K562 (cell line): ENCODE measurements around the gene DTX1. TPM values are rescaled to one million over a fixed set of nuclear protein-coding genes. Genes with fewer than 3 reads are reported as not detected.

Experiments used
- CCNT2 ChIP-seq: IDR thresholded peaks from 2 replicates; pipeline ENCODE4 v1.6.1; 2011; ENCODE audit warnings: borderline replicate concordance, low read depth, mild to moderate bottlenecking, moderate library complexity, mixed read lengths, low read length; ENCODE audit not compliant: insufficient read length; ENCODE audit errors: extremely low read depth
- CREM ChIP-seq: IDR thresholded peaks from 2 replicates; pipeline ENCODE4 v1.6.1; 2014; ENCODE audit warnings: antibody characterized with exemption, low read depth
- E2F4 ChIP-seq: sonication (generic); formaldehyde crosslinking; IDR thresholded peaks from 2 replicates; pipeline ENCODE4 v1.8.0; 2022; ENCODE audit warnings: mild to moderate bottlenecking, low read depth, missing genetic modification reagents
- GTF2E2 ChIP-seq: fragments of 200-800 bp; sonication (Bioruptor generic); IDR thresholded peaks from 2 replicates; pipeline ENCODE4 v1.6.1; 2016; ENCODE audit warnings: missing genetic modification characterization, missing compliant biosample characterization
- HBP1 ChIP-seq: fragments of 450-650 bp; formaldehyde crosslinking; IDR thresholded peaks from 2 replicates; pipeline ENCODE4 v1.4.0; 2022; ENCODE audit warnings: missing genetic modification characterization
- KLF6 ChIP-seq: fragments of 250-450 bp; sonication (Bioruptor Pico); IDR thresholded peaks from 2 replicates; pipeline ENCODE4 v1.4.0; 2020; ENCODE audit warnings: mild to moderate bottlenecking, moderate library complexity, borderline replicate concordance
- MED1 ChIP-seq: sonication (generic); formaldehyde crosslinking; IDR thresholded peaks from 2 replicates; pipeline ENCODE4 v1.8.1; 2023; ENCODE audit warnings: missing genetic modification reagents, borderline replicate concordance
- NKRF ChIP-seq: fragments of 450-650 bp; IDR thresholded peaks from 2 replicates; pipeline ENCODE4 v1.6.1; 2016; ENCODE audit warnings: borderline replicate concordance
- NRF1 ChIP-seq, 2 experiments: fragments of 450-650 bp; IDR thresholded peaks in 1 of 2; conservative IDR thresholded peaks in 1 of 2; 2 replicates each; pipeline ENCODE4 v1.6.1; 2014; ENCODE audit warnings: mild to moderate bottlenecking in 2 of 2
- PURB ChIP-seq: sonication (generic); formaldehyde crosslinking; IDR thresholded peaks from 2 replicates; pipeline ENCODE4 v1.9.0; 2021; ENCODE audit warnings: low read depth, mild to moderate bottlenecking, missing genetic modification reagents
- RREB1 ChIP-seq: fragments of 250-450 bp; sonication (Bioruptor Pico); IDR thresholded peaks from 2 replicates; pipeline ENCODE4 v1.4.0; 2020
- SMARCE1 ChIP-seq: fragments of 450-650 bp; IDR thresholded peaks from 2 replicates; pipeline ENCODE4 v1.7.1; 2016; ENCODE audit warnings: mild to moderate bottlenecking
- ZNF280A ChIP-seq: fragments of 450-650 bp; IDR thresholded peaks from 2 replicates; pipeline ENCODE4 v1.6.1; 2018; ENCODE audit warnings: mild to moderate bottlenecking, low read depth; ENCODE audit not compliant: partially characterized antibody
- ZNF384 ChIP-seq: IDR thresholded peaks from 2 replicates; pipeline ENCODE4 v1.6.1; 2012; ENCODE audit warnings: low read depth, low read length, improper control_type of control experiment
- polyA plus RNA-seq, 8 experiments: library from polyadenylated mRNA; depleted of rRNA in 4 of 8; stranded (reverse) in 5 of 8; unstranded in 3 of 8; fragments of >200 nt; fragmentation: Nextera tagmentation in 2 of 8; fragmentation: Illumina TruSeq in 1 of 8; extraction: Ambion mirVana in 2 of 8; extraction: Trizol in 1 of 8; gene quantifications; 2 replicates each; pipeline versions ENCODE4 v1.2.1 to v1.2.3, GENCODE V29; 2011 to 2014; ENCODE audit warnings: inconsistent platforms in 1 of 8, missing spikeins in 1 of 8
- total RNA-seq, 7 experiments: library from RNA; depleted of rRNA in 6 of 7; stranded (reverse); fragments of >200 nt in 6 of 7; fragmentation: Illumina TruSeq in 2 of 7; extraction: Trizol in 2 of 7; gene quantifications; 2 replicates each; pipeline versions ENCODE4 v1.2.1 to v1.2.3, GENCODE V29; 2011 to 2021; ENCODE audit warnings: low replicate concordance in 1 of 7

DTX1 gene
- total and polyA plus RNA-seq, 9 of the 15 experiments (the other 6 are each of a cell fraction or from before 2014, with no cell fraction given): not detected

- peak; percentile 54 for TF ChIP-seq ZNF384
- TF ChIP-seq RREB1 (CRISPR knock-in tag): no peak
- no peak for TF ChIP-seq PURB (CRISPR knock-in tag)
- no peak for TF ChIP-seq MED1 (CRISPR knock-in tag)
- TF ChIP-seq E2F4 (CRISPR knock-in tag): no peak
- TF ChIP-seq SMARCE1: no peak
- TF ChIP-seq KLF6: no peak
- no peak for TF ChIP-seq GTF2E2 (tag)
- no peak for TF ChIP-seq CREM
- no peak for TF ChIP-seq ZNF280A
- no peak for TF ChIP-seq HBP1 (CRISPR knock-in tag)
- TF ChIP-seq CCNT2: no peak
- no peak for TF ChIP-seq NRF1 (conservative IDR thresholded peaks at IDR 0.05 in 1 of 2, IDR thresholded peaks at IDR 0.05 in 1 of 2)
- no peak for TF ChIP-seq NKRF
These were observed 25.5 kb upstream of the DTX1 start (continued) for GRCh38 chr12:113030875-113031525.
